GM21717 (cell line): Measurements from ENCODE around the gene SORCS2.

ENCODE experiments used
- ATAC-seq: cut with Tn5 transposase; IDR thresholded peaks from one replicate; pipeline ENCODE4 v1.9.1; 2021; ENCODE audit warnings: mild to moderate bottlenecking, moderate library complexity; ENCODE audit not compliant: unreplicated experiment

SORCS2 gene

GRCh38 chr4:7665321-7665720, 473.0 kb downstream of the SORCS2 start:
- ATAC-seq = no peak

- ATAC-seq = no peak
Measured at GRCh38 chr4:7666011-7666410, 473.7 kb downstream of the SORCS2 start.

- no peak for ATAC-seq
Measured at GRCh38 chr4:7666744-7667143, 474.4 kb downstream of the SORCS2 start.

- no peak for ATAC-seq
Measured at GRCh38 chr4:7668271-7668670, 475.9 kb downstream of the SORCS2 start.

- no peak for ATAC-seq
Measured at GRCh38 chr4:7668826-7669225, 476.5 kb downstream of the SORCS2 start.

- no peak for ATAC-seq
Measured at GRCh38 chr4:7672601-7673000, 480.3 kb downstream of the SORCS2 start.

- ATAC-seq = no peak
Measured at GRCh38 chr4:7673121-7673520, 480.8 kb downstream of the SORCS2 start.

GRCh38 chr4:7674706-7675105, 482.4 kb downstream of the SORCS2 start:
- ATAC-seq = no peak

- ATAC-seq = no peak
Measured at GRCh38 chr4:7675136-7675535, 482.8 kb downstream of the SORCS2 start.

- ATAC-seq = no peak
Measured at GRCh38 chr4:7675612-7676320, 483.4 kb downstream of the SORCS2 start.

GRCh38 chr4:7676398-7676922, 484.1 kb downstream of the SORCS2 start:
- no peak for ATAC-seq

- ATAC-seq = no peak
Measured at GRCh38 chr4:7677086-7677485, 484.7 kb downstream of the SORCS2 start.

- ATAC-seq = no peak
Measured at GRCh38 chr4:7677799-7678301, 485.5 kb downstream of the SORCS2 start.

- no peak for ATAC-seq
Measured at GRCh38 chr4:7678318-7678852, 486.0 kb downstream of the SORCS2 start.

- no peak for ATAC-seq
Measured at GRCh38 chr4:7679406-7680040, 487.2 kb downstream of the SORCS2 start.

GRCh38 chr4:7680106-7680505, 487.8 kb downstream of the SORCS2 start:
- ATAC-seq = no peak

GRCh38 chr4:7680731-7681130, 488.4 kb downstream of the SORCS2 start:
- no peak for ATAC-seq

GRCh38 chr4:7683126-7683703, 490.9 kb downstream of the SORCS2 start:
- ATAC-seq = no peak

- no peak for ATAC-seq
Measured at GRCh38 chr4:7684294-7684693, 492.0 kb downstream of the SORCS2 start.

GRCh38 chr4:7686070-7686870, 493.9 kb downstream of the SORCS2 start:
- no peak for ATAC-seq

GRCh38 chr4:7687006-7687405, 494.7 kb downstream of the SORCS2 start:
- ATAC-seq = no peak
